Naive thymus-derived CD4-positive, alpha-beta T cell (primary cell): ENCODE measurements around the gene CLEC3B. TPM values are rescaled to one million over a fixed set of nuclear protein-coding genes. Genes with fewer than 3 reads are reported as not detected.

Source experiments
- ATAC-seq: fragments of 150-1000 bp; cut with Tn5 transposase; 2 replicates; pipeline ENCODE4 v1.10.0; 2021; ENCODE audit warnings: mild to moderate bottlenecking, moderate library complexity
- CTCF ChIA-PET: fragments of 350-600 bp; sonication (Branson Sonifier 250); formaldehyde crosslinking; loops from one replicate; lab custom pipeline; 2021; ENCODE audit warnings: antibody characterized with exemption; lab: Charles Lee
- POLR2A ChIA-PET: fragments of 350-600 bp; sonication (Branson Sonifier 250); formaldehyde crosslinking; loops from one replicate; lab custom pipeline; 2021; ENCODE audit warnings: antibody characterized with exemption, inconsistent platforms; lab: Charles Lee
- DNase-seq, 9 donors: peaks; one replicate each; pipeline versions ENCODE4 v3.0.0 to v3.0.0-alpha.2; 2020 to 2022; ENCODE audit warnings: mixed read lengths in 1 of 9
- H3K27ac ChIP-seq: one replicate; pipeline ENCODE4 v1.7.0; 2013; ENCODE audit warnings: mild to moderate bottlenecking, low read depth, low read length, moderate library complexity
- H3K27me3 ChIP-seq, 2 donors: one replicate each; pipeline ENCODE4 v1.7.0; 2013; ENCODE audit warnings: low read length in 2 of 2, mild to moderate bottlenecking in 2 of 2, moderate library complexity in 2 of 2; ENCODE audit not compliant: control insufficient read depth in 2 of 2, insufficient read depth in 2 of 2
- H3K36me3 ChIP-seq, 3 experiments: 1 replicate in 2 of 3; 2 replicates in 1 of 3; pipeline ENCODE4 v1.7.0; 2013; ENCODE audit warnings: low read length in 3 of 3, mild to moderate bottlenecking in 3 of 3, moderate library complexity in 1 of 3; ENCODE audit not compliant: insufficient read depth in 3 of 3, control insufficient read depth in 2 of 3
- H3K4me1 ChIP-seq, 2 donors: one replicate each; pipeline ENCODE4 v1.7.0; 2013; ENCODE audit warnings: low read length in 2 of 2, mild to moderate bottlenecking in 2 of 2, moderate library complexity in 1 of 2; ENCODE audit not compliant: control insufficient read depth in 2 of 2, insufficient read depth in 2 of 2
- H3K4me3 ChIP-seq: 2 replicates; pipeline ENCODE4 v1.7.0; 2013; ENCODE audit warnings: mild to moderate bottlenecking, low read length
- H3K9me3 ChIP-seq, 3 experiments: 1 replicate in 2 of 3; 2 replicates in 1 of 3; pipeline ENCODE4 v1.7.0; 2013; ENCODE audit warnings: low read length in 3 of 3; ENCODE audit not compliant: control insufficient read depth in 2 of 3
- H3K27ac Mint-ChIP-seq, 9 donors: one replicate each; pipeline ENCODE4 v1.8.0; 2020 to 2022; ENCODE audit warnings: mixed read lengths in 9 of 9, mild to moderate bottlenecking in 8 of 9, moderate library complexity in 5 of 9, inconsistent platforms in 2 of 9
- H3K27me3 Mint-ChIP-seq, 5 donors: one replicate each; pipeline ENCODE4 v1.8.0; 2021 to 2022; ENCODE audit warnings: mixed read lengths in 5 of 5, mild to moderate bottlenecking in 1 of 5
- H3K36me3 Mint-ChIP-seq, 5 donors: one replicate each; pipeline ENCODE4 v1.8.0; 2020 to 2022; ENCODE audit warnings: mixed read lengths in 5 of 5, mild to moderate bottlenecking in 3 of 5, inconsistent platforms in 1 of 5
- H3K4me1 Mint-ChIP-seq, 7 donors: one replicate each; pipeline ENCODE4 v1.8.0; 2020 to 2022; ENCODE audit warnings: mixed read lengths in 7 of 7, mild to moderate bottlenecking in 3 of 7, inconsistent platforms in 1 of 7
- H3K4me3 Mint-ChIP-seq, 10 donors: one replicate each; pipeline ENCODE4 v1.8.0; 2020 to 2022; ENCODE audit warnings: mild to moderate bottlenecking in 10 of 10, mixed read lengths in 10 of 10, moderate library complexity in 6 of 10, inconsistent platforms in 2 of 10
- H3K9me3 Mint-ChIP-seq, 11 donors: one replicate each; pipeline ENCODE4 v1.8.0; 2020 to 2022; ENCODE audit warnings: mixed read lengths in 11 of 11, mild to moderate bottlenecking in 4 of 11, inconsistent platforms in 1 of 11, moderate library complexity in 1 of 11
- intact Hi-C, 2 donors: fragments of 100-400 bp; cut with micrococcal nuclease; formaldehyde crosslinking; loops; one replicate each; pipeline ENCODE4 v1.15.1; 2023
- polyA plus RNA-seq, 2 donors: library from polyadenylated mRNA; unstranded; fragments of 300-500 nt; fragmentation: Illumina TruSeq; gene quantifications; one replicate each; pipeline ENCODE4 v1.2.3, GENCODE V29; 2021
- total RNA-seq, 6 experiments: library from RNA in 5 of 6; stranded (reverse) in 5 of 6; gene quantifications; 1 replicate in 5 of 6; 2 replicates in 1 of 6; pipeline ENCODE4 v1.2.3 and lab custom pipeline; 2021 to 2026

CLEC3B gene
- total and polyA plus RNA-seq, 7 experiments from 2014 or later: 0.45 to 1.8 (median 0.75) TPM; not detected in 2

DNA sequence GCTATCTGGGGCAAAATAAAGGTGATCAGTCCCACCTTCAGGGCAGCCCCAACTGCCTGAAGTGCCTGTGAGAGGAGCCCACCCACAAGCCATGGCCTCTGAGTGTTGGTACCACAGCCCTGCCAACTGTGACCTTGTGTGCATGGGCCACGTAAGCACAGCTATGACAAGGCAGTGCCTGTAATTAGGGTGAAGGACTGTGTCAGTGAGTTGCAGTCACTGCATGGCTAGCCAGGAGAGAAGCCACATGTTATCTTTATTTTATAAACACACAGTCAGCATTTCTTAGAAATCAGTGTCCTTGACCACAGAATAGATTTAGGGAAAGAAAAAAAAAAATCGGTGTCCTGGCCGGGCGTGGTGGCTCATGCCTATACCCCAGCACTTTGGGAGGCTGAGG is 25.3 kb upstream of the CLEC3B start:
- H3K9me3 Mint-ChIP-seq: peaks cover 0 to 20% (median 8%) of the 10 kb centered on the region in 11 donors
- H3K4me1 Mint-ChIP-seq: peaks cover 19 to 63% (median 53%) of the 10 kb centered on the region in 7 donors
- H3K9me3 ChIP-seq: peaks cover 0 to 4% (median 0%) of the 10 kb centered on the region in 3 experiments
- peaks cover 4 to 71% (median 45%) of the 10 kb centered on the region in 5 donors for H3K36me3 Mint-ChIP-seq
- ATAC-seq (no peak), DNase-seq (no peak)
- ChIA-PET POLR2A (interaction anchor here (1.4 kb wide), 1 partner anchor 18 kb away, joined by 4 read pairs; no protein-coding TSS in a partner anchor), CTCF (interaction anchor here (0.6 kb wide), 1 partner anchor 209 kb away, joined by 5 read pairs; no protein-coding TSS in a partner anchor)
- intact Hi-C loops: no loop called here
- peaks cover 8 to 56% (median 10%) of the 10 kb centered on the region in 3 experiments for H3K36me3 ChIP-seq
- H3K4me1 ChIP-seq: peaks cover 6 to 12% of the 10 kb centered on the region in 2 donors
- H3K27ac Mint-ChIP-seq: peak overlapping the region in 5 of 9 donors; percentile 4 to 72 (median 43)
- no peak overlapping the region for H3K27ac ChIP-seq
- H3K27me3 ChIP-seq: no peaks in the 10 kb centered on the region
- no peak overlapping the region for H3K4me3 ChIP-seq
- peak overlapping the region in 1 of 10 donors; percentile 13 for H3K4me3 Mint-ChIP-seq
- H3K27me3 Mint-ChIP-seq: no peaks in the 10 kb centered on the region

- Histone ChIP-seq H3K27me3 (no peaks in the 10 kb centered on the region), H3K9me3 (peaks cover 0 to 4% (median 0%) of the 10 kb centered on the region in 3 experiments), H3K27ac (no peak overlapping the region), H3K4me1 (peaks cover 9 to 13% of the 10 kb centered on the region in 2 donors), H3K4me3 (no peak overlapping the region), H3K36me3 (peaks cover 3 to 49% (median 6%) of the 10 kb centered on the region in 3 experiments)
- peaks cover 0 to 23% (median 8%) of the 10 kb centered on the region in 11 donors for H3K9me3 Mint-ChIP-seq
- intact Hi-C loops: no loop called here
- H3K27ac Mint-ChIP-seq: peak overlapping the region in 6 of 9 donors; percentile 33 to 85 (median 68)
- ATAC-seq: no peak
- H3K36me3 Mint-ChIP-seq: peaks cover 4 to 66% (median 43%) of the 10 kb centered on the region in 5 donors
- CTCF ChIA-PET: interaction anchor here (0.6 kb wide), 1 partner anchor 208 kb away, joined by 5 read pairs; no protein-coding TSS in a partner anchor
- H3K4me1 Mint-ChIP-seq: peaks cover 17 to 57% (median 46%) of the 10 kb centered on the region in 7 donors
- H3K4me3 Mint-ChIP-seq: no peak overlapping the region
- POLR2A ChIA-PET: interaction anchor here (1.4 kb wide), 1 partner anchor 19 kb away, joined by 4 read pairs; no protein-coding TSS in a partner anchor
- no peak for DNase-seq
- H3K27me3 Mint-ChIP-seq: no peaks in the 10 kb centered on the region
These were observed 24.4 kb upstream of the CLEC3B start for GRCh38 chr3:45001738-45002137.

DNA sequence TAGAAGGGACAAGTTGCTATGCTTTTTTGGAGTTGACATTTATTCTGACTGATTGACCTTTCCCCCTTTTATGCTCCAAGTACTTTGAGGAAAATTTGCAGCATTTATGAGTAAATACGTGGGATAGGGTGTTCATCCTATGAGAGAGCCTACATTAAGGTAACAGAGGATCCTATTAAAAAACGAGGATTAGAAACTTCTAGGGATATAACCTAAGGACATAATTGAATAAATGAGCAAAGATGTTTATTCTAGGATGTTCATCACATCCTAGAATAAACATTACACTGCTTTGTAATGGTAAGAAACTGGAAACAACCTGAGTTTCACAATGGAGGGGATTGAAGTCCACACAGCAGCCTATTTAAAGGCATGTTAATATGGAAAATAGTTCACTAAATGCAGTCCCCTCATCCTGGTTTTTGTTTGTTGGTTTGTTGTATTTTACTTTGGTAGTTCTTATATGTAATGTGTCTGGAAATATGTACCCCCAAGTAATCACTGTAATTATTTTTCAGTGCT is 23.9 kb upstream of the CLEC3B start:
- no peak overlapping the region for H3K4me3 Mint-ChIP-seq
- Histone ChIP-seq H3K9me3 (peaks cover 0 to 4% (median 0%) of the 10 kb centered on the region in 3 experiments), H3K4me3 (no peak overlapping the region), H3K27me3 (no peaks in the 10 kb centered on the region), H3K36me3 (peaks cover 0 to 50% (median 3%) of the 10 kb centered on the region in 3 experiments), H3K4me1 (peaks cover 9 to 18% of the 10 kb centered on the region in 2 donors), H3K27ac (no peak overlapping the region)
- H3K27me3 Mint-ChIP-seq: no peaks in the 10 kb centered on the region
- ChIA-PET POLR2A (interaction anchor here (0.6 to 1.4 kb wide), 3 partner anchors 14 to 34 kb away, joined by 3 to 4 read pairs (median 3); no protein-coding TSS in a partner anchor), CTCF (no interaction called here)
- intact Hi-C loops: no loop called here
- peak overlapping the region in 8 of 9 donors; percentile 61 to 92 (median 80) for H3K27ac Mint-ChIP-seq
- ATAC-seq (no peak), DNase-seq (no peak)
- peaks cover 21 to 57% (median 46%) of the 10 kb centered on the region in 7 donors for H3K4me1 Mint-ChIP-seq
- H3K36me3 Mint-ChIP-seq: peaks cover 7 to 65% (median 43%) of the 10 kb centered on the region in 5 donors
- peaks cover 0 to 23% (median 8%) of the 10 kb centered on the region in 11 donors for H3K9me3 Mint-ChIP-seq

DNA sequence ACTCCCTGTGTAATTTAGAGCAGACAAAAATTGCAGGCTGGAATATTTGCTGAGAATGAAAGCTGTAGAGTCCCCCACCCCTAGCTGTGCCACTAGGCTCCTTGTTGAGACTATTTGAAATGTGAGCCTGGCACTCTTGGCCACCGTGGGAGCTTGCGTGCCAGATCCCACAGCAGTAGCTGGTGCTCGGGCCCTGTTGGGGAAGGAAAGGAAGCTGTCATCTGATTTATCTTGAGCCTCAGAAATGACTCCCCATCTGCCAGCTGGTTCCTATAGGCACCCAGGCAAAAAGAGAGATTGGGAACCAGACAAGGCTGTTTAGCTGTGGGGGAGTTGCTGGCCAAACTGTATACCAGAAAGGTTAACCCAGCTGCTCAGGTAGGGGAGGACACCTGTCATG is 23.4 kb upstream of the CLEC3B start:
- Histone ChIP-seq H3K4me1 (peaks cover 9 to 23% of the 10 kb centered on the region in 2 donors), H3K9me3 (peaks cover 0 to 4% (median 0%) of the 10 kb centered on the region in 3 experiments), H3K4me3 (no peak overlapping the region), H3K36me3 (peaks cover 0 to 52% (median 4%) of the 10 kb centered on the region in 3 experiments), H3K27ac (peak overlapping the region; percentile 7), H3K27me3 (no peaks in the 10 kb centered on the region)
- Mint-ChIP-seq H3K4me1 (peaks cover 22 to 55% (median 43%) of the 10 kb centered on the region in 7 donors), H3K27ac (peak overlapping the region in 8 of 9 donors; percentile 61 to 92 (median 80)), H3K4me3 (no peak overlapping the region), H3K9me3 (peaks cover 0 to 23% (median 8%) of the 10 kb centered on the region in 11 donors), H3K27me3 (no peaks in the 10 kb centered on the region), H3K36me3 (peaks cover 9 to 68% (median 43%) of the 10 kb centered on the region in 5 donors)
- ChIA-PET CTCF (no interaction called here), POLR2A (interaction anchor here (0.6 to 1.2 kb wide), 3 partner anchors 14 to 33 kb away, joined by 3 read pairs; partner anchors contain the start of genes EXOSC7 and ZDHHC3)
- intact Hi-C loops: no loop called here
- DNase-seq (no peak), ATAC-seq (no peak)

- POLR2A ChIA-PET: interaction anchor here (0.8 to 1.2 kb wide), 3 partner anchors 10 to 27 kb away, joined by 3 read pairs; partner anchors contain the start of genes EXOSC7 and ZDHHC3
- Mint-ChIP-seq H3K4me1 (peaks cover 25 to 59% (median 48%) of the 10 kb centered on the region in 7 donors), H3K27me3 (no peaks in the 10 kb centered on the region), H3K9me3 (peaks cover 0 to 23% (median 8%) of the 10 kb centered on the region in 11 donors), H3K27ac (peak overlapping the region in 8 of 9 donors; percentile 61 to 92 (median 80)), H3K36me3 (peaks cover 13 to 70% (median 47%) of the 10 kb centered on the region in 5 donors), H3K4me3 (peak overlapping the region in 1 of 10 donors; percentile 28)
- peaks cover 0 to 4% (median 0%) of the 10 kb centered on the region in 3 experiments for H3K9me3 ChIP-seq
- peaks cover 9 to 26% of the 10 kb centered on the region in 2 donors for H3K4me1 ChIP-seq
- H3K4me3 ChIP-seq: no peak overlapping the region
- DNase-seq: no peak
- ATAC-seq: no peak
- intact Hi-C loops: no loop called here
- H3K27ac ChIP-seq: no peak overlapping the region
- CTCF ChIA-PET: interaction anchor here (0.5 kb wide), 1 partner anchor 1349 kb away, joined by 3 read pairs; no protein-coding TSS in a partner anchor
- no peaks in the 10 kb centered on the region for H3K27me3 ChIP-seq
- H3K36me3 ChIP-seq: peaks cover 0 to 52% (median 10%) of the 10 kb centered on the region in 3 experiments
These were observed 22.7 kb upstream of the CLEC3B start for GRCh38 chr3:45003406-45003805.

DNA sequence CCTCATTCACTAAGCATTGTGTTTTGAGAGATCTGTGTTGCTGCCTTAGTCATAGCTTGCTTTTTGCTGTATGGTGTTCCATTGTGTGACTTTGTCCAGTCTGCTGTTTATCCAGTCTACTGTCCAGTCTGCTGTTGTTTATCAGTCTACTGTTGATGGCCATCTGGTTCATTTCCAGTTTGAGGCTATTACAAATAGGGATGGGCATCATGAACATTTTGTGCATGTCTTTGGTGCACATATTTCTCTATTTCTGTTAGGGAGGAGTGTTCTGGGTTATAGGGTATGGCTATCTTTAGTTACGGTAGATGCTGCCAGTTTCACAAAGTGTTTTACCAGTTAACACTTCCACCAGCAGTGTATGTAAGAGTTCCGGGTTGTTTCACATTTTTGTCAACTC is 22.2 kb upstream of the CLEC3B start:
- Histone ChIP-seq H3K4me3 (no peak overlapping the region), H3K4me1 (peaks cover 9 to 26% of the 10 kb centered on the region in 2 donors), H3K27me3 (no peaks in the 10 kb centered on the region), H3K9me3 (peaks cover 0 to 4% (median 0%) of the 10 kb centered on the region in 3 experiments), H3K27ac (no peak overlapping the region), H3K36me3 (peaks cover 0 to 48% (median 11%) of the 10 kb centered on the region in 3 experiments)
- POLR2A ChIA-PET: interaction anchor here (0.8 to 1.2 kb wide), 3 partner anchors 10 to 28 kb away, joined by 3 read pairs; partner anchors contain the start of genes EXOSC7 and ZDHHC3
- Mint-ChIP-seq H3K27me3 (no peaks in the 10 kb centered on the region), H3K4me1 (peaks cover 25 to 59% (median 48%) of the 10 kb centered on the region in 7 donors), H3K36me3 (peaks cover 13 to 70% (median 47%) of the 10 kb centered on the region in 5 donors), H3K4me3 (peak overlapping the region in 3 of 10 donors; percentile 25 to 29 (median 28)), H3K27ac (peak overlapping the region in 8 of 9 donors; percentile 20 to 85 (median 74)), H3K9me3 (peaks cover 0 to 23% (median 8%) of the 10 kb centered on the region in 11 donors)
- no peak for ATAC-seq
- DNase-seq: no peak
- CTCF ChIA-PET: interaction anchor here (0.5 kb wide), 1 partner anchor 1349 kb away, joined by 3 read pairs; no protein-coding TSS in a partner anchor
- intact Hi-C loops: no loop called here
